Natural killer cell treated with Interleukin-12 subunit alpha and Interleukin-12 subunit beta and Interleukin-15 and Interleukin-18, amount 100 ng/mL, for 72 hours (primary cell): Measurements from ENCODE around the gene GFOD1. TPM values are rescaled to one million over a fixed set of nuclear protein-coding genes. Genes with fewer than 3 reads are reported as not detected.
"Not testable (repeated sequence)": the region's sequence is repeated elsewhere in the genome, so short reads cannot be mapped to it uniquely, and the experiment has no call there.

Source experiments
- ATAC-seq, 2 donors: fragments of 150-1000 bp; cut with Tn5 transposase in 1 of 2; sonication (Bioruptor Pico), chemical (Tn5 transposase) in 1 of 2; 2 replicates each; pipeline ENCODE4 v1.10.0; 2021
- DNase-seq: peaks from one replicate; pipeline ENCODE4 v3.0.0; 2022; ENCODE audit warnings: low spot score
- H3K27ac Mint-ChIP-seq, 2 donors: 1 replicate in 1 of 2; 2 replicates in 1 of 2; pipeline ENCODE4 v1.8.0; 2022; ENCODE audit warnings: mixed read lengths in 2 of 2, mild to moderate bottlenecking in 1 of 2, moderate library complexity in 1 of 2
- H3K27me3 Mint-ChIP-seq, 2 donors: 1 replicate in 1 of 2; 2 replicates in 1 of 2; pipeline ENCODE4 v1.8.0; 2022; ENCODE audit warnings: mixed read lengths in 2 of 2
- H3K36me3 Mint-ChIP-seq: one replicate; pipeline ENCODE4 v1.8.0; 2022; ENCODE audit warnings: mixed read lengths
- H3K4me1 Mint-ChIP-seq, 2 donors: 1 replicate in 1 of 2; 2 replicates in 1 of 2; pipeline ENCODE4 v1.8.0; 2022; ENCODE audit warnings: low read depth in 2 of 2, mixed read lengths in 2 of 2, mild to moderate bottlenecking in 1 of 2
- H3K4me3 Mint-ChIP-seq: one replicate; pipeline ENCODE4 v1.8.0; 2022; ENCODE audit warnings: mixed read lengths
- H3K9me3 Mint-ChIP-seq: 2 replicates; pipeline ENCODE4 v1.8.0; 2022; ENCODE audit warnings: mixed read lengths
- total RNA-seq, 2 donors: library from RNA; stranded (reverse); gene quantifications; one replicate each; pipeline ENCODE4 v1.2.3, GENCODE V29; 2022

The GFOD1 gene
- total RNA-seq, 2 donors from 2014 or later: 9.7 to 12.1 TPM

GRCh38 chr6:13471184-13471583 lies 16.2 kb downstream of the GFOD1 start:
- H3K4me3 Mint-ChIP-seq: no peak overlapping the region

GRCh38 chr6:13470238-13471140 lies 16.9 kb downstream of the GFOD1 start:
- Mint-ChIP-seq H3K9me3 (no peaks in the 10 kb centered on the region), H3K27me3 (no peaks in the 10 kb centered on the region), H3K4me3 (no peak overlapping the region), H3K27ac (peak overlapping the region in 1 of 2 donors; percentile 43), H3K4me1 (peaks cover 44 to 61% of the 10 kb centered on the region in 2 donors), H3K36me3 (no peaks in the 10 kb centered on the region)
- ATAC-seq (no peak), DNase-seq (no peak)

More at GRCh38 chr6:13471184-13471583, 16.2 kb downstream of the GFOD1 start:
- no peaks in the 10 kb centered on the region for H3K36me3 Mint-ChIP-seq
- DNase-seq (no peak), ATAC-seq (no peak)
- peaks cover 37 to 56% of the 10 kb centered on the region in 2 donors for H3K4me1 Mint-ChIP-seq
- no peaks in the 10 kb centered on the region for H3K9me3 Mint-ChIP-seq
- peak overlapping the region in 1 of 2 donors; percentile 72 for H3K27ac Mint-ChIP-seq
- no peaks in the 10 kb centered on the region for H3K27me3 Mint-ChIP-seq

GRCh38 chr6:13469693-13470092 lies 17.7 kb downstream of the GFOD1 start:
- peaks cover 46 to 64% of the 10 kb centered on the region in 2 donors for H3K4me1 Mint-ChIP-seq
- DNase-seq: no peak
- H3K27ac Mint-ChIP-seq: peak overlapping the region in 1 of 2 donors; percentile 43
- no peaks in the 10 kb centered on the region for H3K36me3 Mint-ChIP-seq
- no peak overlapping the region for H3K4me3 Mint-ChIP-seq
- H3K9me3 Mint-ChIP-seq: no peaks in the 10 kb centered on the region
- H3K27me3 Mint-ChIP-seq: no peaks in the 10 kb centered on the region
- no peak for ATAC-seq

- Mint-ChIP-seq H3K27ac (peak overlapping the region in 1 of 2 donors; percentile 43), H3K27me3 (no peaks in the 10 kb centered on the region), H3K9me3 (no peaks in the 10 kb centered on the region), H3K4me1 (peaks cover 52 to 65% of the 10 kb centered on the region in 2 donors), H3K4me3 (no peak overlapping the region), H3K36me3 (no peaks in the 10 kb centered on the region)
- DNase-seq (no peak), ATAC-seq (no peak)
These were observed 18.6 kb downstream of the GFOD1 start for GRCh38 chr6:13468839-13469238.

GRCh38 chr6:13467216-13467600 lies 20.2 kb downstream of the GFOD1 start:
- Mint-ChIP-seq H3K4me1 (peaks cover 56 to 63% of the 10 kb centered on the region in 2 donors), H3K9me3 (no peaks in the 10 kb centered on the region), H3K36me3 (no peaks in the 10 kb centered on the region), H3K4me3 (no peak overlapping the region), H3K27me3 (no peaks in the 10 kb centered on the region), H3K27ac (peak overlapping the region; percentile 66 to 86)
- DNase-seq (no peak), ATAC-seq (no peak)

GRCh38 chr6:13466304-13467215 lies 20.8 kb downstream of the GFOD1 start:
- DNase-seq (no peak), ATAC-seq (peak; percentile 82 to 83)
- Mint-ChIP-seq H3K27me3 (no peaks in the 10 kb centered on the region), H3K36me3 (no peaks in the 10 kb centered on the region), H3K27ac (peak overlapping the region; percentile 66 to 86), H3K4me1 (peaks cover 63 to 66% of the 10 kb centered on the region in 2 donors), H3K9me3 (no peaks in the 10 kb centered on the region), H3K4me3 (peak overlapping the region; percentile 48)

GRCh38 chr6:13465734-13466133 lies 21.7 kb downstream of the GFOD1 start:
- peaks cover 68 to 69% of the 10 kb centered on the region in 2 donors for H3K4me1 Mint-ChIP-seq
- DNase-seq (no peak), ATAC-seq (peak; percentile 56 to 59)
- peak overlapping the region; percentile 48 for H3K4me3 Mint-ChIP-seq
- H3K27ac Mint-ChIP-seq: peak overlapping the region; percentile 66 to 86
- H3K9me3 Mint-ChIP-seq: no peaks in the 10 kb centered on the region
- H3K27me3 Mint-ChIP-seq: no peaks in the 10 kb centered on the region
- no peaks in the 10 kb centered on the region for H3K36me3 Mint-ChIP-seq

GRCh38 chr6:13463941-13464340 lies 23.5 kb downstream of the GFOD1 start:
- no peak overlapping the region for H3K4me3 Mint-ChIP-seq
- peak overlapping the region; percentile 66 to 86 for H3K27ac Mint-ChIP-seq
- no peak for ATAC-seq

GRCh38 chr6:13463328-13463717 lies 24.1 kb downstream of the GFOD1 start:
- H3K27me3 Mint-ChIP-seq: no peaks in the 10 kb centered on the region
- DNase-seq (no peak), ATAC-seq (no peak)
- H3K4me1 Mint-ChIP-seq: peaks cover 57 to 70% of the 10 kb centered on the region in 2 donors
- no peaks in the 10 kb centered on the region for H3K36me3 Mint-ChIP-seq
- no peak overlapping the region for H3K27ac Mint-ChIP-seq
- H3K9me3 Mint-ChIP-seq: no peaks in the 10 kb centered on the region
- H3K4me3 Mint-ChIP-seq: no peak overlapping the region

More at GRCh38 chr6:13463941-13464340, 23.5 kb downstream of the GFOD1 start:
- no peaks in the 10 kb centered on the region for H3K36me3 Mint-ChIP-seq
- H3K9me3 Mint-ChIP-seq: no peaks in the 10 kb centered on the region
- H3K27me3 Mint-ChIP-seq: no peaks in the 10 kb centered on the region
- peaks cover 57 to 67% of the 10 kb centered on the region in 2 donors for H3K4me1 Mint-ChIP-seq
- no peak for DNase-seq

GRCh38 chr6:13462458-13463327 lies 24.7 kb downstream of the GFOD1 start:
- Mint-ChIP-seq H3K4me3 (no peak overlapping the region), H3K9me3 (no peaks in the 10 kb centered on the region), H3K27me3 (no peaks in the 10 kb centered on the region), H3K27ac (peak overlapping the region in 1 of 2 donors; percentile 81), H3K36me3 (no peaks in the 10 kb centered on the region), H3K4me1 (peaks cover 62 to 76% of the 10 kb centered on the region in 2 donors)
- DNase-seq (no peak), ATAC-seq (no peak)

- ATAC-seq: peak in 1 of 2 donors; percentile 64
- Mint-ChIP-seq H3K36me3 (no peaks in the 10 kb centered on the region), H3K27ac (peak overlapping the region; percentile 49 to 81)
These were observed 25.6 kb downstream of the GFOD1 start for GRCh38 chr6:13461805-13462204.

GRCh38 chr6:13461307-13461706 lies 26.1 kb downstream of the GFOD1 start:
- Mint-ChIP-seq H3K4me1 (peaks cover 64 to 73% of the 10 kb centered on the region in 2 donors), H3K36me3 (no peaks in the 10 kb centered on the region), H3K27ac (peak overlapping the region in 1 of 2 donors; percentile 49), H3K9me3 (no peaks in the 10 kb centered on the region), H3K4me3 (no peak overlapping the region), H3K27me3 (no peaks in the 10 kb centered on the region)
- no peak for DNase-seq
- ATAC-seq: peak in 1 of 2 donors; percentile 3

More at GRCh38 chr6:13461805-13462204, 25.6 kb downstream of the GFOD1 start:
- Mint-ChIP-seq H3K4me1 (peaks cover 64 to 73% of the 10 kb centered on the region in 2 donors), H3K9me3 (no peaks in the 10 kb centered on the region), H3K27me3 (no peaks in the 10 kb centered on the region), H3K4me3 (no peak overlapping the region)
- DNase-seq: no peak

GRCh38 chr6:13460289-13460688 lies 27.1 kb downstream of the GFOD1 start:
- Mint-ChIP-seq H3K4me1 (peaks cover 61 to 70% of the 10 kb centered on the region in 2 donors), H3K27ac (peak overlapping the region in 1 of 2 donors; percentile 15)
- not testable (repeated sequence) for H3K9me3 Mint-ChIP-seq, H3K36me3 Mint-ChIP-seq, H3K4me3 Mint-ChIP-seq, DNase-seq, ATAC-seq, H3K27me3 Mint-ChIP-seq
